ENCODE data around the gene PATJ.

DNA sequence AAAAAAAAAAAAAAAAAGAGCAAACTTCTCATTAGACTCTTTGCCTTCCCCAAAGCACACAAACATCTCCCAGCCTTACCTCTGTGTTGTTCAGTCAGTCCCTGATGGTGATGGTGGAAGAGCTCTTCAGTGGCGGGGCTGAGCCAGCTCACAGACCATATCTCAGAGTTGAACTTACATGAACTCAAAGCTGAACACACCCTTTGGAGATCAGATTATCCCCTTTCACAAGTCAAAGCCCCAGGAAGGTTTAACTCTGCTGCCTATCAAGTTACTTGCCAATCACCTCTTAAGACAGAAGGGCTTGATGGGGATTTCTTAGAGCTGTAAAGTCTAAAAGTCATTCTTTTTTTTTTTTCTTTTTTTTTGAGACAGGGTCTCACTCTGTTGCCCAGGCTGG lies 397.1 kb downstream of the PATJ start:
- no peak for TF ChIP-seq CTCF (IDR thresholded peaks at IDR 0.05; ENCODE audit: borderline replicate concordance, extremely low read depth, low read length, poor library complexity, severe bottlenecking)
- TF ChIP-seq EZH2 (IDR thresholded peaks at IDR 0.05; ENCODE audit: borderline replicate concordance, low read depth, low read length, severe bottlenecking): no peak

All from DND-41 (cell line).